Measurements from ENCODE around the gene FOXRED2. TPM values are rescaled to one million over a fixed set of nuclear protein-coding genes. Genes with fewer than 3 reads are reported as not detected.

The FOXRED2 gene
- total and polyA plus RNA-seq, 2 of the 8 experiments (the other 6 are each of a cell fraction or from before 2014, with no cell fraction given): 11.5 to 27.8 TPM

DNA sequence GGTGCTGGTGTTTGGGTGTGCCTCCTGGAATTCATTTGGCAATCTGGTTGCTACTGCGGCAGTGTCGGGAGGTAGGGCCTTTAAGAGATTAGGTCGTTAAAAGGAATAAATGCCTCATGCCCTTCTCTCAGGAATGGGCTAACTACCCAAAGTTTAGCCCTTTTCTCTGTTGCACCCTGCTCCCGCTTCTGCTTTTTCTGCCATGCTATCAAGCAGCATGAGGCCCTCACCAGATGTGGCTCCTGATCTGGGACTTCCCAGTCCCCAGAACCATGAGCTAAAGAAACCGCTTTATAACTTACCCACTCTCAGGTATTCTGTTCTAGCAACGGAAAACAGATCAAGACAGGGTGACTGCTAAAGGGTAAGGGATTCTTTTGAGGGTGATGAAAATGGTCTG is 15.8 kb upstream of the FOXRED2 start:
- Histone ChIP-seq H3K14ac (ENCODE audit: insufficient read length) (no peak overlapping the region), H3K9me3 (ENCODE audit: insufficient read depth in 2 of 2, low read depth in 1 of 2, low read length in 1 of 2) (no peaks in the 10 kb centered on the region), H4K20me1 (replicated peaks in 1 of 2; ENCODE audit: control insufficient read depth in 1 of 2, insufficient read depth in 2 of 2, low read length in 2 of 2) (peaks cover 0 to 2% of the 10 kb centered on the region in 2 experiments), H4K91ac (replicated peaks; ENCODE audit: insufficient read length, low read length) (no peak overlapping the region), H2BK5ac (ENCODE audit: low read depth, low read length) (no peak overlapping the region), H2BK12ac (ENCODE audit: low read depth, low read length) (no peak overlapping the region), H4K5ac (ENCODE audit: insufficient read length, low read depth, low read length) (no peak overlapping the region), H2BK15ac (ENCODE audit: low read length) (no peak overlapping the region), H3K56ac (replicated peaks; ENCODE audit: insufficient read length, low read depth, low read length) (no peak overlapping the region), H3K23ac (ENCODE audit: insufficient read length) (no peak overlapping the region), H3K4me1 (replicated peaks in 1 of 4; ENCODE audit: control insufficient read depth in 3 of 4, insufficient read depth in 4 of 4, low read length in 3 of 4) (no peaks in the 10 kb centered on the region; a peak in 1 of 7 replicates), H2BK20ac (ENCODE audit: low read length) (no peak overlapping the region), H3K23me2 (ENCODE audit: low read depth, low read length) (0 out of 2 replicates have a peak, but pooled peaks cover 1% of the 10 kb centered on the region), H3K4me2 (ENCODE audit: insufficient read depth in 1 of 2, low read depth in 2 of 2, low read length in 2 of 2) (no peak overlapping the region), H3K27me3 (replicated peaks in 1 of 4; ENCODE audit: control insufficient read depth in 3 of 4, extremely low read depth in 1 of 4, insufficient read depth in 3 of 4, low read length in 3 of 4) (no peaks in the 10 kb centered on the region), H2AK5ac (ENCODE audit: low read depth, low read length) (no peak overlapping the region), H2BK120ac (replicated peaks; ENCODE audit: low read depth, low read length) (no peak overlapping the region), H3K9ac (replicated peaks in 1 of 4; ENCODE audit: extremely low read depth in 1 of 4, low read depth in 3 of 4, low read length in 3 of 4) (no peak overlapping the region), H3K18ac (ENCODE audit: extremely low read depth, low read length) (no peak overlapping the region), H3K36me3 (ENCODE audit: control insufficient read depth in 2 of 4, insufficient read depth in 4 of 4, low read length in 3 of 4) (peaks cover 56 to 93% (median 80%) of the 10 kb centered on the region in 4 experiments), H3K79me1 (ENCODE audit: low read depth, low read length) (no peaks in the 10 kb centered on the region; the same call in 1 of the 2 replicates), H3K27ac (ENCODE audit: low read depth, low read length) (no peak overlapping the region), H3K79me2 (ENCODE audit: control insufficient read depth in 1 of 2, insufficient read depth in 2 of 2, low read length in 2 of 2) (peaks cover 4 to 17% of the 10 kb centered on the region in 2 experiments), H3K4me3 (ENCODE audit: extremely low read depth in 1 of 4, insufficient read depth in 2 of 4, low read depth in 3 of 4, low read length in 4 of 4) (no peak overlapping the region), H2AFZ (ENCODE audit: low read length) (no peak overlapping the region), H4K8ac (ENCODE audit: extremely low read depth, insufficient read depth, low read length) (no peak overlapping the region), H3K4ac (replicated peaks; ENCODE audit: insufficient read length, low read depth, low read length) (no peak overlapping the region)
- 87% methylated on average over 6 of the region's 6 CpGs; no CpG with 5 or more reads in 1 of the 2 experiments for WGBS, 2 experiments (ENCODE audit: extremely low coverage in 1 of 2, insufficient coverage in 1 of 2, insufficient read length in 1 of 2, insufficient replicate concordance in 2 of 2, low coverage in 1 of 2, low lambda C conversion rate in 2 of 2, missing lambda C conversion rate in 1 of 2)
- ChIA-PET CTCF (ENCODE audit: partially characterized antibody) (interaction anchor here (1.4 to 6.7 kb wide), 2 partner anchors 11 to 222 kb away, joined by 4 to 63 read pairs; no protein-coding TSS in a partner anchor), POLR2A (ENCODE audit: partially characterized antibody) (interaction anchor here (1.8 to 7.8 kb wide), 2 partner anchors 14 to 28 kb away, joined by 4 to 92 read pairs; partner anchors contain the start of gene FOXRED2)
- TF ChIP-seq SUZ12 (IDR thresholded peaks at IDR 0.05; ENCODE audit: low read length) (no peak), RFX5 (IDR thresholded peaks at IDR 0.05; ENCODE audit: borderline replicate concordance, low read depth, low read length) (no peak), HDAC2 (IDR thresholded peaks at IDR 0.05; ENCODE audit: borderline replicate concordance in 1 of 2, low read depth in 2 of 2, low read length in 2 of 2) (no peak), RAD21 (IDR thresholded peaks at IDR 0.05 in 1 of 2, conservative IDR thresholded peaks at IDR 0.05 in 1 of 2; ENCODE audit: low read depth in 2 of 2, low read length in 2 of 2) (no peak)
- DNase-seq (ENCODE audit: low read depth in 1 of 2, low spot score in 2 of 2): no peak
- no peak for FAIRE-seq
